Activated CD8-positive, alpha-beta T cell treated with anti-CD3 and anti-CD28 coated beads, Interleukin-2, amount 10 ng/mL, durations not matched to agents 7 days and 5 days (primary cell): ENCODE results near the gene MPRIP. TPM values are rescaled to one million over a fixed set of nuclear protein-coding genes. Genes with fewer than 3 reads are reported as not detected.
A peak's percentile ranks its signal among the peaks of the same experiment; 100 is the strongest.
"Not testable (repeated sequence)": the region's sequence is repeated elsewhere in the genome, so short reads cannot be mapped to it uniquely, and the experiment has no call there.

Experiments
- ATAC-seq: fragments of 150-1000 bp; cut with Tn5 transposase; one replicate; pipeline ENCODE4 v1.10.0; 2021; ENCODE audit warnings: moderate library complexity
- CTCF ChIA-PET: fragments of 350-600 bp; sonication (Branson Sonifier 250); formaldehyde crosslinking; loops from one replicate; lab custom pipeline; 2021; ENCODE audit warnings: antibody characterized with exemption; lab: Charles Lee
- POLR2A ChIA-PET: fragments of 350-600 bp; sonication (Branson Sonifier 250); formaldehyde crosslinking; loops from one replicate; lab custom pipeline; 2021; ENCODE audit warnings: antibody characterized with exemption; lab: Charles Lee
- DNase-seq: peaks from one replicate; pipeline ENCODE4 v3.0.0-alpha.2; 2020
- H3K27ac Mint-ChIP-seq: one replicate; pipeline ENCODE4 v1.8.0; 2021; ENCODE audit warnings: mild to moderate bottlenecking, mixed read lengths
- H3K27me3 Mint-ChIP-seq: one replicate; pipeline ENCODE4 v1.8.0; 2021; ENCODE audit warnings: low read depth, mixed read lengths
- H3K36me3 Mint-ChIP-seq: one replicate; pipeline ENCODE4 v1.8.0; 2021; ENCODE audit warnings: low read depth, mixed read lengths
- H3K4me1 Mint-ChIP-seq: one replicate; pipeline ENCODE4 v1.8.0; 2021; ENCODE audit warnings: low read depth, mixed read lengths
- H3K4me3 Mint-ChIP-seq: one replicate; pipeline ENCODE4 v1.8.0; 2021; ENCODE audit warnings: mild to moderate bottlenecking, mixed read lengths
- H3K9me3 Mint-ChIP-seq: one replicate; pipeline ENCODE4 v1.8.0; 2022; ENCODE audit warnings: mixed read lengths; ENCODE audit not compliant: insufficient read depth
- total RNA-seq, 2 experiments: library from RNA; stranded (reverse); gene quantifications; one replicate each; pipeline ENCODE4 v1.2.3, GENCODE V29; 2021

The MPRIP gene
- total RNA-seq, 2 experiments from 2014 or later: 217 to 226 TPM

GRCh38 chr17:17004251-17004996 is 37.8 kb upstream of the MPRIP start:
- no peak for DNase-seq
- CTCF ChIA-PET: no interaction called here

GRCh38 chr17:17004997-17005614 is 37.2 kb upstream of the MPRIP start:
- DNase-seq, H3K27ac Mint-ChIP-seq, H3K4me3 Mint-ChIP-seq, CTCF ChIA-PET, H3K9me3 Mint-ChIP-seq, ATAC-seq, POLR2A ChIA-PET, H3K4me1 Mint-ChIP-seq, H3K36me3 Mint-ChIP-seq, H3K27me3 Mint-ChIP-seq: not testable (repeated sequence)

More at GRCh38 chr17:17004251-17004996, 37.8 kb upstream of the MPRIP start:
- peak overlapping the region; percentile 12 for H3K27ac Mint-ChIP-seq
- no peak for ATAC-seq
- H3K9me3 Mint-ChIP-seq: no peaks in the 10 kb centered on the region
- H3K4me3 Mint-ChIP-seq: no peak overlapping the region
- POLR2A ChIA-PET: no interaction called here
- H3K27me3 Mint-ChIP-seq: no peaks in the 10 kb centered on the region
- H3K36me3 Mint-ChIP-seq: no peaks in the 10 kb centered on the region
- H3K4me1 Mint-ChIP-seq: peaks cover 4% of the 10 kb centered on the region

GRCh38 chr17:17007891-17008290 is 34.4 kb upstream of the MPRIP start:
- POLR2A ChIA-PET, DNase-seq, H3K27me3 Mint-ChIP-seq, H3K27ac Mint-ChIP-seq, CTCF ChIA-PET, H3K9me3 Mint-ChIP-seq, H3K36me3 Mint-ChIP-seq, ATAC-seq, H3K4me3 Mint-ChIP-seq, H3K4me1 Mint-ChIP-seq: not testable (repeated sequence)

- H3K36me3 Mint-ChIP-seq, DNase-seq, H3K27ac Mint-ChIP-seq, H3K27me3 Mint-ChIP-seq, ATAC-seq, POLR2A ChIA-PET, H3K9me3 Mint-ChIP-seq, H3K4me1 Mint-ChIP-seq, H3K4me3 Mint-ChIP-seq, CTCF ChIA-PET: not testable (repeated sequence)
Measured at GRCh38 chr17:17008621-17009397, 33.4 kb upstream of the MPRIP start.

- CTCF ChIA-PET, H3K4me1 Mint-ChIP-seq, H3K4me3 Mint-ChIP-seq, ATAC-seq, H3K27ac Mint-ChIP-seq, DNase-seq, H3K36me3 Mint-ChIP-seq, H3K27me3 Mint-ChIP-seq, H3K9me3 Mint-ChIP-seq, POLR2A ChIA-PET: not testable (repeated sequence)
Measured at GRCh38 chr17:17009972-17010371, 32.3 kb upstream of the MPRIP start.

GRCh38 chr17:17010545-17011034 is 31.7 kb upstream of the MPRIP start:
- H3K27ac Mint-ChIP-seq, POLR2A ChIA-PET, H3K4me3 Mint-ChIP-seq, ATAC-seq, H3K9me3 Mint-ChIP-seq, H3K36me3 Mint-ChIP-seq, H3K27me3 Mint-ChIP-seq, DNase-seq, H3K4me1 Mint-ChIP-seq, CTCF ChIA-PET: not testable (repeated sequence)

- H3K4me3 Mint-ChIP-seq, ATAC-seq, H3K27me3 Mint-ChIP-seq, POLR2A ChIA-PET, H3K9me3 Mint-ChIP-seq, H3K36me3 Mint-ChIP-seq, DNase-seq, H3K27ac Mint-ChIP-seq, CTCF ChIA-PET, H3K4me1 Mint-ChIP-seq: not testable (repeated sequence)
Measured at GRCh38 chr17:17011043-17011907, 31.0 kb upstream of the MPRIP start.

GRCh38 chr17:17013828-17014747 is 28.2 kb upstream of the MPRIP start:
- H3K36me3 Mint-ChIP-seq, H3K4me3 Mint-ChIP-seq, ATAC-seq, POLR2A ChIA-PET, H3K9me3 Mint-ChIP-seq, H3K27me3 Mint-ChIP-seq, DNase-seq, CTCF ChIA-PET, H3K27ac Mint-ChIP-seq: not testable (repeated sequence)
- H3K4me1 Mint-ChIP-seq: peaks cover 22% of the 10 kb centered on the region

GRCh38 chr17:17014748-17015124 is 27.5 kb upstream of the MPRIP start:
- H3K27me3 Mint-ChIP-seq, H3K27ac Mint-ChIP-seq, DNase-seq, H3K4me3 Mint-ChIP-seq, POLR2A ChIA-PET, H3K9me3 Mint-ChIP-seq, ATAC-seq, H3K36me3 Mint-ChIP-seq: not testable (repeated sequence)
- H3K4me1 Mint-ChIP-seq: peaks cover 22% of the 10 kb centered on the region
- CTCF ChIA-PET: interaction anchor here (0.8 kb wide), 1 partner anchor 127 kb away, joined by 3 read pairs; no protein-coding TSS in a partner anchor

GRCh38 chr17:17015230-17015629 is 27.0 kb upstream of the MPRIP start:
- Mint-ChIP-seq H3K36me3 (no peaks in the 10 kb centered on the region), H3K27ac (no peak overlapping the region), H3K9me3 (no peaks in the 10 kb centered on the region), H3K4me3 (no peak overlapping the region), H3K27me3 (no peaks in the 10 kb centered on the region), H3K4me1 (peaks cover 22% of the 10 kb centered on the region)
- DNase-seq: no peak
- CTCF ChIA-PET: interaction anchor here (0.8 to 1.5 kb wide), 2 partner anchors 126 to 298 kb away, joined by 3 to 4 read pairs; no protein-coding TSS in a partner anchor
- POLR2A ChIA-PET: no interaction called here
- ATAC-seq: no peak
